GM08714 (cell line): ENCODE measurements around the gene GRID2.

Source experiments
- H3K4me3 ChIP-seq: fragments of 200-500 bp; sonication (Bioruptor generic); 2 replicates; pipeline ENCODE4 v1.5.1; 2014; ENCODE audit warnings: mild to moderate bottlenecking, low read length, inconsistent platforms
- ZNF274 ChIP-seq: IDR thresholded peaks from 2 replicates; pipeline ENCODE4 v1.6.1; 2012; ENCODE audit warnings: mild to moderate bottlenecking, low read depth, low read length

The GRID2 gene

GRCh38 chr4:93771640-93772411 is 1468.1 kb downstream of the GRID2 start:
- H3K4me3 ChIP-seq: no peak overlapping the region
- no peak for TF ChIP-seq ZNF274

- no peak overlapping the region for H3K4me3 ChIP-seq
- no peak for TF ChIP-seq ZNF274
These were observed 1469.1 kb downstream of the GRID2 start for GRCh38 chr4:93772858-93773257.

DNA sequence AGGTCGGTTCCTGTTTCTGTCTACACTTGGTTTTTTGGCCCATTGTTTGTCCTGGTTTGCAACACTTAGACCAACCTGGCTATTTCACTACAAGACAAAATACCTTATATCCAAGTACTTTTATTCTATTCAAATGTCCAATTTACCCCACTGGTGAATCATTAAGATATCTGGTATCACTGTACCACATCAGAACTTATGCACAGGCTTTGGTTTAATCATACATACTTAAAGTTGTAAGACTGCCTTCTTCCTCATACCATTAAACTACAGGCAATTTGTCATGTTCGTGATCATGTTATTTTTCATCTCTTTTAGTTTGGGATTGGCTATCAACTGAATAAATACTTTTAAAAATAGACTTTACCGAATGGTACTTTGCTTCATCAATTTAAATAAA is 1471.8 kb downstream of the GRID2 start:
- H3K4me3 ChIP-seq: no peak overlapping the region
- no peak for TF ChIP-seq ZNF274

DNA sequence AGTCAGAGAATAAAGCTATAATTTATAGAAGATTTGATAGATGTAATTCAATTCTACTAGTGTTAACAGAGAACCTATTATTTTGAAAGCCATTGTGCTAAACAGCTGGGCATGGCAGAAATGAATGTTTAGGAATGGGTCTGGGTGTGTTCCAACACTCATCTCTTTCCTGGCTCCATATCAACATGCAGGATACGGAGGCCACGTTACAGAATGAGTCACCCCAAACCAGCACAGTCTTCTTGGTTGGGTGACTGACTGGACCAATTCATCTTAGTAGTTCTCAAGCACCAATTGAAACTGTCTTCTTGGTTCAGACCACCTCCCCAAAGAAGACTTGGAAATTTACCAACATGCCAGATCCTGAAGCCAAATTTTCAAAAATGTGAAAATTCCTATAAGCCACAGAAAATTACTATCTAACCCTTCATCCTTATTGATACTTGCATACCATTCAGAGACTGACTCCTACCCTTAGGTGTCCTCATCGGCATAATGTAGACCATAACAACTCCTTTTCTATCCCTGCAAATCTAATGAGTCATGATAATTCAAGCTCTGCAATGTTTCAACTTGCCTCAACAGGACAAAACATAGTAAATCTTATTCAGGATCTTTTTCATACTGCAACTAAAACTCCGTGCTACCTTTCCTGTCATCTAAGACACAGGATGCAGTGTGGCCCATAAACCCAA is 1472.8 kb downstream of the GRID2 start:
- H3K4me3 ChIP-seq: no peak overlapping the region
- TF ChIP-seq ZNF274: no peak

DNA sequence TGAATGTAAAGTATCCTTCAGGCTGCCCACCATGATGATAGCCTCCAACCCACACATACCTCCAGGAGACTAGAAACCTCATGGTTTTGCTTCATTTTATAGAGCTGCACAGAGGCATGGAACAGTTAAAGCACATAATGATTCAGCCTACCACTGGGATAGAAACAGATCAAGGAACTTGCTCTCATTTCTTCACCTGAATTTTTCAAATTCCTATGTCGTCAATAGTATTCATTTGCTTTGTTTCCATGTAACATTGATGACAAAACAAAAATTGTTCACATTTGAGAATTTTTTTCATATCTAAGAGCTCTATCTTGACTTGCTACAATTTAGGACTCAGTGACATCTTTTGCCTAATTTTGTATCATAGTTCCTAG is 1473.3 kb downstream of the GRID2 start:
- TF ChIP-seq ZNF274: no peak
- no peak overlapping the region for H3K4me3 ChIP-seq

DNA sequence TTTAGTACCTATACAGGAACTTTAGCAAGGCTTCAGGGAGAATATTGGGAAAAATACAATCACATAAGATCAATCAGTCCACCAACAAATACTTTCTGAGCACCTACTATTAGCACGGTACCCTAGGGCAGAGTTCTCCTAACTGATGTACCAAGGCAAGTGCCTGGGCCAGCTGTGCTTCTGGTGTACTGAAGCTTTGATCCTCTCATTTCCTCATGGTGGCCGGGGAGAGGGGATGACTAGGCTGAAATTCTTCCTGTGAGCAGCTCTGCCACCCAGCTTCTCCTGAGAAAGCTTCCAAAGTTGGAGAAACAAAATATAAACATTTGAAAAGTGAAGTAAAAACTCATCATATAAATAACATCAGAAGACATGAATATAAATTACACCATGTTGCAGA is 1475.5 kb downstream of the GRID2 start:
- no peak overlapping the region for H3K4me3 ChIP-seq
- no peak for TF ChIP-seq ZNF274

DNA sequence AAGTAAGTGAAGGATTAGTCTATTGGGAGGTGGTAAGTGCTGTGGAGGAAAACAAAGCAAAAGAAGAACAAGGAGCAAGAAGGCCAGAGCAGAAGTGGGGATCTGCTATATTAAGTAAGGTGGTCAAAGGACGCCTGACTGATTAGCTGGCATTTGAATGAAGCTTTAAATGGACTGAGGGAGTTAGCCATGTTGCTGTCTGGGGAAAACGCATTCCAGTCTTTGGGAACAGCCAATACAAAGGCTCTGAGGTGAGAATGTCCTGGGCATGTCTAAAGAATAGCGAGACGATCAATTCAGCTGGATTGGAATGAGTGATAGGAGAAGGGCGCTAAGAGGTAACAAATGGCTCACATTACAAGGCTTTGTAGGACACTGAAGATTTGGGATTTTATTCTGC is 1476.3 kb downstream of the GRID2 start:
- no peak for TF ChIP-seq ZNF274
- no peak overlapping the region for H3K4me3 ChIP-seq

DNA sequence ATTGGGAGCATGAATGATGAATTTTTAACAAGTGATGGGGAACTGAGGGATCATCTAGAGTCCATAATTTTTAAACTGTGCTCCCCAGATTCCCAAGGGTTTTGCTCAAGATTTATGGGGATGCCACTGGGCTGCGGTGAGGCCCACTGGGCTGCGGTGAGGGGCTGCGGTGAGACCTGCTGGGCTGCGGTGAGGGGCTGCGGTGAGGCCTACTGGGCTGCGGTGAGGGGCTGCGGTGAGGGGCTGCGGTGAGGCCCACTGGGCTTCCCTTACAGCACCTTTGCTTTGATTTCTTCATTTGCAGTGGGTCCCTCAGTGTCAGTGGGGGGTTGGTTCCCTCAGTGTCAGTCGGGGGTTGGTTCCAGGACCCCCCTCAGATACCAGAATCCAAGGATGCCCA is 1477.4 kb downstream of the GRID2 start:
- no peak overlapping the region for H3K4me3 ChIP-seq

GRCh38 chr4:93786149-93786548 is 1482.4 kb downstream of the GRID2 start:
- no peak for TF ChIP-seq ZNF274
- H3K4me3 ChIP-seq: no peak overlapping the region

More for the DNA sequence above, 1477.4 kb downstream of the GRID2 start:
- no peak for TF ChIP-seq ZNF274

DNA sequence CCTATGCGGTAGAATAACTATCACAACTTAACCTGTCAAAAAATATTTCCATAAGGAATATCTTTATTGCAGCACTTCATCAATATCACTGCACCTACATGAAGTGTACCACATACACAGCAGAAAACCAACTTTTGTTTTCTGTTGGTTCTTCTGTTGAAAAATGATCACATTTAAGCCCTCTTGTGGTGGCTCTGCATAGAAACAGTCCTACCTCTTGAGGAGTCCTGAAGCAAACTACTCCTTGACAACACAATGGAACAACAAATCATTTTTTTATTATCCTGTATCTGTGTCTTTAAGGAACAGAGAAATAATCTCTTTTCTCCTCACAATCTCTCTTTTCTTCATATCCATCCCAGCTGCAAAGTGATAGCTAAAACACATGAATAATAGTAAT is 1484.9 kb downstream of the GRID2 start:
- no peak for TF ChIP-seq ZNF274
- H3K4me3 ChIP-seq: no peak overlapping the region

DNA sequence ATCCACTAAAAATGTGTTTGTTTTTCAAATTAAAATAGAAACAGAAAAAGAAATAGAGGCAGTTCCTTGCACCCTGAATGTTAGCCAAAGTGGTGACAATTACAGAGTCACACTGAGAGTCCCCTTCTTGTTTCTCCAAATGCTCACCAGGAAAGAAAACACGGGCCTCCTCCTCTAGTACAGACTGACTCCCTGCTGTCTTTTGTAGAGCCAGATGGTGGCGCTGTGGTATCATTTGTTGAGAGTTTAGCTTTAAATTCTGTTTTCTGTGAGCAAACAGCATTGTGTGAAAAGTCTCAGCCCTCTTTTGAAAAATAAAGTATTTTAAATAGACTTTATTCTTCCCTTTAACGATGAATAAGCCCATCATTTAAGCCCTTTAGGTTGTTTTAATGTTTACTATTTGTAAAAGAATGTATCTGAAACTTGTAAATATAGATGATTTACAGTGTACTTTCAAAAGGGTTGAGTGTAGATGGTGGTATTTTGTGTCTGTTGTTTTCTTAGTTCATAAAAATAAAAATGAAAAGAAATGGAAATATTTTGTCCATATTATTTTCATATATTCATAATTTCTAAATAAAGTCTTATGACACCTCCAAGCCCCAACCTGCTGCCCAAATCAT is 1487.9 kb downstream of the GRID2 start:
- H3K4me3 ChIP-seq: no peak overlapping the region
- no peak for TF ChIP-seq ZNF274

- TF ChIP-seq ZNF274: no peak
- H3K4me3 ChIP-seq: no peak overlapping the region
These were observed 1498.3 kb downstream of the GRID2 start for GRCh38 chr4:93802045-93802444.

DNA sequence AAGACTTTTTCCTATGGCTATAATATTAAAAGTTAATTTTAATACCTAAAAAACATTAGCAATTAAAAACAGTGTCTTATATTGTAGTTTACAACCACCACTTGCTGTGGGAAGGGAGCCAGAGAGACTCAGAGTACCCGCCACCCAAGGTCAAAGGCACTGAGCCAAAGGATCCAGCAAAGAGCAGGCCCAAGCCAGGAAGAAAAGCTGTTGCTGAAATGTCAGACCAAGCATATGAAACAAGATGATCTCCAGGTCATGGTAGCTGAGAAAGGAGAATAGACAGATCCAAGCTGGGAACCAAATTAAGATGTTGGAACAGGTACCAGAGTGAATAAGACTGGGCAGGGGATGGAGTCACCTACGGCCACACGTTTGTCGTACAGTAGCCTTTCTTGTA is 1506.0 kb downstream of the GRID2 start:
- TF ChIP-seq ZNF274: no peak
- H3K4me3 ChIP-seq: no peak overlapping the region

DNA sequence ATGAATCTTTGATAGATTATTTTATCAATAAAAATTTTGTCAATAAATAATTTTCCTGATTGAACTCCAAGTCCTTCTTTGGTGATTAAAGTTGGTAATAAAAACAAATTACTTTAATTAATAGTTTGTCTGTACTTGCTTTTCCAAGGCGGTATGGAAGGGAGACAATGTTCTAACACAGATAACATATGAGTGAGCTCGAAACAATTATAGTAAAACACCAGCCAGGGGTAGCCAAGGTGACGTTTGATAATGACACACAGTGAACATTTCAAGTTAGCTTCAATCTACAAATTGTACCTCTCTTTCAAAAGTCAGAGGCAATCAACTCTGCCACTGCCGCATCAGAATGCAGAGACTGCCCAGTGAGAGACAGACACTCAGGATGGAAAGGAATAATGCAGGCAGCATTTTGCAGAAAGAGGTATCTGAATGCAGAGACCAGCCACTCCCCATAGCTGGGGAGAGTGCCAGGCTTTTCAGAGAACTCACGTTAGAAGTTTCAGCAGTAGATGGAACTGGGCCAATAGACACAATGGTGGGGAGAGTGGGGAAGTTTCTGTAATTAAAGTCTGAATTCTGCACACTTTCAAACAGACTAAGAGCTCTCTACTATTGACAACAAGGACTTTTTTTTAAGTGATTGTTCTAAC is 1506.7 kb downstream of the GRID2 start:
- TF ChIP-seq ZNF274: no peak
- no peak overlapping the region for H3K4me3 ChIP-seq
